Liver (tissue), 9 donors: ENCODE results near the gene HSD17B7. TPM values are rescaled to one million over a fixed set of nuclear protein-coding genes. Genes with fewer than 3 reads are reported as not detected.
"Not testable (repeated sequence)": the region's sequence is repeated elsewhere in the genome, so short reads cannot be mapped to it uniquely, and the experiment has no call there.

Source experiments
- DNase-seq: peaks from one replicate; pipeline ENCODE4 v3.0.0-alpha.2; 2017; ENCODE audit warnings: low spot score
- H3K27ac ChIP-seq, 2 donors: one replicate each; pipeline ENCODE4 v1.7.0; 2013; ENCODE audit warnings: inconsistent platforms in 2 of 2, low read length in 2 of 2, control low read depth in 1 of 2, low read depth in 1 of 2, mild to moderate bottlenecking in 1 of 2
- H3K27me3 ChIP-seq, 4 donors: one replicate each; pipeline versions ENCODE4 v1.6.1 to v1.7.0; 2013; ENCODE audit warnings: low read length in 3 of 4, inconsistent platforms in 1 of 4, mild to moderate bottlenecking in 1 of 4, moderate library complexity in 1 of 4; ENCODE audit not compliant: control insufficient read depth in 4 of 4, insufficient read depth in 4 of 4
- H3K36me3 ChIP-seq, 4 donors: one replicate each; pipeline versions ENCODE4 v1.6.1 to v1.7.0; 2013; ENCODE audit warnings: low read length in 3 of 4, mild to moderate bottlenecking in 3 of 4, low read depth in 1 of 4, moderate library complexity in 1 of 4; ENCODE audit not compliant: control insufficient read depth in 4 of 4, insufficient read depth in 3 of 4
- H3K4me1 ChIP-seq, 4 donors: one replicate each; pipeline versions ENCODE4 v1.6.1 to v1.7.0; 2013; ENCODE audit warnings: low read length in 3 of 4, mild to moderate bottlenecking in 3 of 4, moderate library complexity in 1 of 4; ENCODE audit not compliant: control insufficient read depth in 4 of 4, insufficient read depth in 4 of 4
- H3K4me3 ChIP-seq, 3 donors: one replicate each; pipeline versions ENCODE4 v1.6.1 to v1.7.0; 2013; ENCODE audit warnings: low read length in 3 of 3, control low read depth in 1 of 3, low read depth in 1 of 3, mild to moderate bottlenecking in 1 of 3
- H3K9ac ChIP-seq, 2 donors: one replicate each; pipeline ENCODE4 v1.7.0; 2013; ENCODE audit warnings: low read length in 2 of 2, mild to moderate bottlenecking in 2 of 2, moderate library complexity in 2 of 2, control low read depth in 1 of 2, low read depth in 1 of 2
- H3K9me3 ChIP-seq, 4 donors: one replicate each; pipeline versions ENCODE4 v1.6.1 to v1.7.0; 2013; ENCODE audit warnings: low read length in 3 of 4; ENCODE audit not compliant: control insufficient read depth in 4 of 4
- EGR1 ChIP-seq, 2 donors: IDR thresholded peaks; 2 replicates each; pipeline ENCODE4 v1.6.1; 2016 to 2018; ENCODE audit warnings: antibody characterized with exemption in 2 of 2, low read depth in 2 of 2
- FOXA2 ChIP-seq: IDR thresholded peaks from 2 replicates; pipeline ENCODE4 v1.6.1; 2016; ENCODE audit warnings: antibody characterized with exemption
- GABPA ChIP-seq, 2 donors: IDR thresholded peaks in 1 of 2; conservative IDR thresholded peaks in 1 of 2; 2 replicates each; pipeline ENCODE4 v1.6.1; 2016; ENCODE audit warnings: antibody characterized with exemption in 2 of 2, mild to moderate bottlenecking in 1 of 2, moderate library complexity in 1 of 2
- HNF4A ChIP-seq, 2 donors: conservative IDR thresholded peaks; 2 replicates each; pipeline ENCODE4 v1.6.1; 2016; ENCODE audit warnings: antibody characterized with exemption in 2 of 2, mild to moderate bottlenecking in 2 of 2
- HNF4G ChIP-seq: IDR thresholded peaks from 2 replicates; pipeline ENCODE4 v1.6.1; 2016; ENCODE audit warnings: antibody characterized with exemption
- JUND ChIP-seq, 2 donors: IDR thresholded peaks; 2 replicates each; pipeline ENCODE4 v1.6.1; 2016; ENCODE audit warnings: antibody characterized with exemption in 2 of 2
- RXRA ChIP-seq, 2 donors: IDR thresholded peaks; 2 replicates each; pipeline ENCODE4 v1.6.1; 2017 to 2018; ENCODE audit warnings: antibody characterized with exemption in 2 of 2, mild to moderate bottlenecking in 1 of 2
- SP1 ChIP-seq: IDR thresholded peaks from 2 replicates; pipeline ENCODE4 v1.6.1; 2018; ENCODE audit warnings: antibody characterized with exemption, mild to moderate bottlenecking
- YY1 ChIP-seq: IDR thresholded peaks from 2 replicates; pipeline ENCODE4 v1.6.1; 2016; ENCODE audit warnings: antibody characterized with exemption, mild to moderate bottlenecking
- WGBS: extraction: QIAGEN DNeasy Blood & Tissue Kit; methylation state at CpG from one replicate; pipeline ENCODE4 v1.1.7; 2013; 5-methylcytosine and 5-hydroxymethylcytosine counted together
- polyA plus RNA-seq, 2 donors: library from polyadenylated mRNA; stranded (reverse) in 1 of 2; unstranded in 1 of 2; fragments of 200-250 nt in 1 of 2; fragments of >200 nt in 1 of 2; fragmentation: Nextera tagmentation in 1 of 2; extraction: Ambion mirVana in 1 of 2; gene quantifications; one replicate each; pipeline versions ENCODE4 v1.2.1 to v1.2.3, GENCODE V29; 2013 to 2015
- total RNA-seq, 2 donors: library from RNA; depleted of rRNA; stranded (reverse); fragments of >200 nt; gene quantifications; one replicate each; pipeline ENCODE4 v1.2.3, GENCODE V29; 2014
- TF ChIP-seq, protein P1 (sequence below): fragments of 150-350 bp; IDR thresholded peaks from 2 replicates; pipeline ENCODE4 v1.5.1; 2017; ENCODE audit warnings: improper control_type of control experiment, low read depth, low read length; ENCODE audit not compliant: missing input control
- TF ChIP-seq, protein P2 (sequence below): IDR thresholded peaks from 2 replicates; pipeline ENCODE4 v1.6.1; 2016; ENCODE audit warnings: antibody characterized with exemption
- TF ChIP-seq, protein P3 (sequence below): IDR thresholded peaks from 2 replicates; pipeline ENCODE4 v1.6.1; 2016; ENCODE audit warnings: antibody characterized with exemption
- TF ChIP-seq, protein P4 (sequence below): IDR thresholded peaks from 2 replicates; pipeline ENCODE4 v1.6.1; 2016; ENCODE audit warnings: antibody characterized with exemption
- TF ChIP-seq, protein P5 (sequence below): IDR thresholded peaks from 2 replicates; pipeline ENCODE4 v1.6.1; 2016; ENCODE audit warnings: antibody characterized with exemption, mild to moderate bottlenecking
- donor health status: healthy.
- donor health status: healthy.
- donor health status: healthy.
- donor health status: healthy.
- donor health status: healthy.

Gene HSD17B7
- total and polyA plus RNA-seq, 4 donors = 22.9 to 115 (median 43.5) TPM

DNA sequence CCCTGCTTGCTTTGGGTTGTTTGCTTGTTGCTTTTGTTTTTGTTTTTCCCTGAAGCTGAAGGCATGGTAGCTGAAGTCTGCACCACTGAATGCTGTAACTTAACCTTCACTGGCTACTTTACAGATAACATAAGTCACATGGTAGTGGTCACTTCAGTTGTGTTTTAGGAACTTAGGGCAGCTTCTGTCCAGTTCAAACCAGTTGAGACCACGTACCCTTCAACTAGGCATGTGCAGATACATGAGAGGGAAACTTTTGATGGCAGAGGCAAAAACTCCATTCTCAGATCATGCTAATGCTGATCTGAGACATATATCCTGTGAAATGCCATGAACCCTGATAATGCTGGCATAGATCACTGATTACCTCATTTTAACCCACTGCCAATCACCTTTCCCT is 28.2 kb downstream of the HSD17B7 start:
- WGBS = 95% methylated on average over 1 of the region's 1 CpG
- peaks cover 5 to 12% (median 9%) of the 10 kb centered on the region in 4 donors for H3K4me1 ChIP-seq
- H3K9ac ChIP-seq, H3K36me3 ChIP-seq, H3K4me3 ChIP-seq, DNase-seq, H3K27me3 ChIP-seq, H3K9me3 ChIP-seq, H3K27ac ChIP-seq: not testable (repeated sequence)

DNA sequence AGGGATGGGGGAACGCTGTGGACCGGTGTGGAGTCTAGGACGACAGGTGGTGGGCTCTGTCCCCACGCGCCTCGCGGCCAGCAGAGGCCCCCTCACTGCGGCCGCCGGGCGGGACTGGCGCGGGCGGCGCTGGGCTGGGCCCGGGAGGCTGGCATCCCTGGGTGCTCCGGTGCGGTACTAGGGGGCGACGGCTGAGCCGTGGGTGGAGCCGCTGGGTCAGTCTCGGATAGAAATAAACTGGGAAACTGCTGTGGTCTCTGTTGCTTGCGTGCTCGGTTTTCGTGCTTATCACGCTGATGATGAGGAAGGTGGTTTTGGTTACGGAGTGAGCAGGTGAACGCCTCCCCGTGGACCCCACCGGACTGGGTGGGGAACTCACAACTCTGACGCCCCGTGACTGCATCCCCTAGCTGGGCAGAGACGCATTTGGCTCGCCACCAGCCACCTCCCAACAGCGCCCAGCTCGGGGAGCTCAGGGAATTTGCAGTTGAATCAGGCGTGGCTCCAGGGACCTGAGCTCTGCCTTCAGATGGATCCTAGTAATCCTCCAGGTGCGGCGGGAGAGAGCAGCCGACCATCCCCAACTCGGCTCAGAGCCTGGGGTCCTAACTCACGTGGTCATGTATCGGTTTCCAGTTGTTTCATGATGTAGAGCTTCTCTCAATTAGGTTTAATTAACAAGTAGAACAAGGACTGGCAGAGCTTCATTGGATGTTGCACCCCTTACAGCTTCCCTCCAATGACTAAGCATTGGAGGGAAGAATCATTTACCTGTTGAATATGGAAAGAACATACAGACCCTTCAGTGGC is 32.1 kb downstream of the HSD17B7 start:
- Histone ChIP-seq H3K9me3 (no peaks in the 10 kb centered on the region), H3K36me3 (no peaks in the 10 kb centered on the region), H3K27me3 (no peaks in the 10 kb centered on the region), H3K9ac (no peak overlapping the region), H3K4me1 (peaks cover 5 to 12% (median 9%) of the 10 kb centered on the region in 4 donors), H3K27ac (no peak overlapping the region), H3K4me3 (peak overlapping the region in 2 of 3 donors; percentile 29 to 54)
- no peak for DNase-seq
- WGBS = 7% methylated on average over 44 of the region's 44 CpGs
- no peak for TF ChIP-seq FOXA2
- TF ChIP-seq, protein P1, sequence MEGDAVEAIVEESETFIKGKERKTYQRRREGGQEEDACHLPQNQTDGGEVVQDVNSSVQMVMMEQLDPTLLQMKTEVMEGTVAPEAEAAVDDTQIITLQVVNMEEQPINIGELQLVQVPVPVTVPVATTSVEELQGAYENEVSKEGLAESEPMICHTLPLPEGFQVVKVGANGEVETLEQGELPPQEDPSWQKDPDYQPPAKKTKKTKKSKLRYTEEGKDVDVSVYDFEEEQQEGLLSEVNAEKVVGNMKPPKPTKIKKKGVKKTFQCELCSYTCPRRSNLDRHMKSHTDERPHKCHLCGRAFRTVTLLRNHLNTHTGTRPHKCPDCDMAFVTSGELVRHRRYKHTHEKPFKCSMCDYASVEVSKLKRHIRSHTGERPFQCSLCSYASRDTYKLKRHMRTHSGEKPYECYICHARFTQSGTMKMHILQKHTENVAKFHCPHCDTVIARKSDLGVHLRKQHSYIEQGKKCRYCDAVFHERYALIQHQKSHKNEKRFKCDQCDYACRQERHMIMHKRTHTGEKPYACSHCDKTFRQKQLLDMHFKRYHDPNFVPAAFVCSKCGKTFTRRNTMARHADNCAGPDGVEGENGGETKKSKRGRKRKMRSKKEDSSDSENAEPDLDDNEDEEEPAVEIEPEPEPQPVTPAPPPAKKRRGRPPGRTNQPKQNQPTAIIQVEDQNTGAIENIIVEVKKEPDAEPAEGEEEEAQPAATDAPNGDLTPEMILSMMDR = no peak
- no peak for TF ChIP-seq RXRA (IDR thresholded peaks at IDR 0.05)
- TF ChIP-seq, protein P2, sequence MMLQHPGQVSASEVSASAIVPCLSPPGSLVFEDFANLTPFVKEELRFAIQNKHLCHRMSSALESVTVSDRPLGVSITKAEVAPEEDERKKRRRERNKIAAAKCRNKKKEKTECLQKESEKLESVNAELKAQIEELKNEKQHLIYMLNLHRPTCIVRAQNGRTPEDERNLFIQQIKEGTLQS = no peak
- TF ChIP-seq, protein P3, sequence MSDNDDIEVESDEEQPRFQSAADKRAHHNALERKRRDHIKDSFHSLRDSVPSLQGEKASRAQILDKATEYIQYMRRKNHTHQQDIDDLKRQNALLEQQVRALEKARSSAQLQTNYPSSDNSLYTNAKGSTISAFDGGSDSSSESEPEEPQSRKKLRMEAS = no peak
- TF ChIP-seq EGR1 (IDR thresholded peaks at IDR 0.05; ENCODE audit: low read depth in 2 of 2) = no peak
- TF ChIP-seq, protein P4, sequence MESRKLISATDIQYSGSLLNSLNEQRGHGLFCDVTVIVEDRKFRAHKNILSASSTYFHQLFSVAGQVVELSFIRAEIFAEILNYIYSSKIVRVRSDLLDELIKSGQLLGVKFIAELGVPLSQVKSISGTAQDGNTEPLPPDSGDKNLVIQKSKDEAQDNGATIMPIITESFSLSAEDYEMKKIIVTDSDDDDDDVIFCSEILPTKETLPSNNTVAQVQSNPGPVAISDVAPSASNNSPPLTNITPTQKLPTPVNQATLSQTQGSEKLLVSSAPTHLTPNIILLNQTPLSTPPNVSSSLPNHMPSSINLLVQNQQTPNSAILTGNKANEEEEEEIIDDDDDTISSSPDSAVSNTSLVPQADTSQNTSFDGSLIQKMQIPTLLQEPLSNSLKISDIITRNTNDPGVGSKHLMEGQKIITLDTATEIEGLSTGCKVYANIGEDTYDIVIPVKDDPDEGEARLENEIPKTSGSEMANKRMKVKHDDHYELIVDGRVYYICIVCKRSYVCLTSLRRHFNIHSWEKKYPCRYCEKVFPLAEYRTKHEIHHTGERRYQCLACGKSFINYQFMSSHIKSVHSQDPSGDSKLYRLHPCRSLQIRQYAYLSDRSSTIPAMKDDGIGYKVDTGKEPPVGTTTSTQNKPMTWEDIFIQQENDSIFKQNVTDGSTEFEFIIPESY = no peak
- TF ChIP-seq, protein P5, sequence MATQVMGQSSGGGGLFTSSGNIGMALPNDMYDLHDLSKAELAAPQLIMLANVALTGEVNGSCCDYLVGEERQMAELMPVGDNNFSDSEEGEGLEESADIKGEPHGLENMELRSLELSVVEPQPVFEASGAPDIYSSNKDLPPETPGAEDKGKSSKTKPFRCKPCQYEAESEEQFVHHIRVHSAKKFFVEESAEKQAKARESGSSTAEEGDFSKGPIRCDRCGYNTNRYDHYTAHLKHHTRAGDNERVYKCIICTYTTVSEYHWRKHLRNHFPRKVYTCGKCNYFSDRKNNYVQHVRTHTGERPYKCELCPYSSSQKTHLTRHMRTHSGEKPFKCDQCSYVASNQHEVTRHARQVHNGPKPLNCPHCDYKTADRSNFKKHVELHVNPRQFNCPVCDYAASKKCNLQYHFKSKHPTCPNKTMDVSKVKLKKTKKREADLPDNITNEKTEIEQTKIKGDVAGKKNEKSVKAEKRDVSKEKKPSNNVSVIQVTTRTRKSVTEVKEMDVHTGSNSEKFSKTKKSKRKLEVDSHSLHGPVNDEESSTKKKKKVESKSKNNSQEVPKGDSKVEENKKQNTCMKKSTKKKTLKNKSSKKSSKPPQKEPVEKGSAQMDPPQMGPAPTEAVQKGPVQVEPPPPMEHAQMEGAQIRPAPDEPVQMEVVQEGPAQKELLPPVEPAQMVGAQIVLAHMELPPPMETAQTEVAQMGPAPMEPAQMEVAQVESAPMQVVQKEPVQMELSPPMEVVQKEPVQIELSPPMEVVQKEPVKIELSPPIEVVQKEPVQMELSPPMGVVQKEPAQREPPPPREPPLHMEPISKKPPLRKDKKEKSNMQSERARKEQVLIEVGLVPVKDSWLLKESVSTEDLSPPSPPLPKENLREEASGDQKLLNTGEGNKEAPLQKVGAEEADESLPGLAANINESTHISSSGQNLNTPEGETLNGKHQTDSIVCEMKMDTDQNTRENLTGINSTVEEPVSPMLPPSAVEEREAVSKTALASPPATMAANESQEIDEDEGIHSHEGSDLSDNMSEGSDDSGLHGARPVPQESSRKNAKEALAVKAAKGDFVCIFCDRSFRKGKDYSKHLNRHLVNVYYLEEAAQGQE = no peak
- TF ChIP-seq HNF4G = no peak
- no peak for TF ChIP-seq HNF4A (conservative IDR thresholded peaks at IDR 0.05)
- no peak for TF ChIP-seq JUND (IDR thresholded peaks at IDR 0.05)
- no peak for TF ChIP-seq GABPA (IDR thresholded peaks at IDR 0.05 in 1 of 2, conservative IDR thresholded peaks at IDR 0.05 in 1 of 2)
- no peak for TF ChIP-seq SP1
- no peak for TF ChIP-seq YY1
